ENCODE data around the gene ZC3H4.
"Not testable (repeated sequence)": the region's sequence is repeated elsewhere in the genome, so short reads cannot be mapped to it uniquely, and the experiment has no call there.

The ZC3H4 gene

GRCh38 chr19:47107202-47107952 is 6.2 kb downstream of the ZC3H4 start:
- no peak for DNase-seq

- no peak for DNase-seq
These were observed 6.8 kb downstream of the ZC3H4 start for GRCh38 chr19:47106821-47107201.

- DNase-seq: no peak
These were observed 7.7 kb downstream of the ZC3H4 start for GRCh38 chr19:47105874-47106273.

- DNase-seq: no peak
These were observed 8.9 kb downstream of the ZC3H4 start for GRCh38 chr19:47104680-47105079.

GRCh38 chr19:47102346-47103060 is 11.1 kb downstream of the ZC3H4 start:
- no peak for DNase-seq

GRCh38 chr19:47101116-47101515 is 12.5 kb downstream of the ZC3H4 start:
- DNase-seq: not testable (repeated sequence)

- no peak for DNase-seq
These were observed 13.3 kb downstream of the ZC3H4 start for GRCh38 chr19:47100290-47100689.

- no peak for DNase-seq
These were observed 14.0 kb downstream of the ZC3H4 start for GRCh38 chr19:47099576-47100050.

GRCh38 chr19:47098608-47099007 is 15.0 kb downstream of the ZC3H4 start:
- DNase-seq: no peak

GRCh38 chr19:47097396-47098201 is 16.0 kb downstream of the ZC3H4 start:
- no peak for DNase-seq

- DNase-seq: no peak
These were observed 16.9 kb downstream of the ZC3H4 start for GRCh38 chr19:47096721-47097120.

- DNase-seq: no peak
These were observed 17.4 kb downstream of the ZC3H4 start for GRCh38 chr19:47096100-47096704.

- DNase-seq: no peak
These were observed 18.0 kb downstream of the ZC3H4 start for GRCh38 chr19:47095476-47096099.

- DNase-seq: no peak
These were observed 18.8 kb downstream of the ZC3H4 start for GRCh38 chr19:47094557-47095475.

- no peak for DNase-seq
These were observed 19.7 kb downstream of the ZC3H4 start for GRCh38 chr19:47093841-47094240.

- no peak for DNase-seq
These were observed 20.3 kb downstream of the ZC3H4 start for GRCh38 chr19:47093254-47093653.

- DNase-seq: no peak
These were observed 23.7 kb downstream of the ZC3H4 start for GRCh38 chr19:47089767-47090350.

GRCh38 chr19:47086280-47086679 is 27.3 kb downstream of the ZC3H4 start:
- no peak for DNase-seq

GRCh38 chr19:47084879-47085439 is 28.6 kb downstream of the ZC3H4 start:
- no peak for DNase-seq

- no peak for DNase-seq
These were observed 31.1 kb downstream of the ZC3H4 start for GRCh38 chr19:47082493-47082892.

- DNase-seq: no peak
These were observed 32.5 kb downstream of the ZC3H4 start for GRCh38 chr19:47081095-47081494.

All from NCI-H446 treated with DMSO at 0.1 percent for 48 hours (cell line).